H54 (cell line): Measurements from ENCODE around the gene OTOA.
A peak's percentile ranks its signal among the peaks of the same experiment; 100 is the strongest.
"Not testable (repeated sequence)": the region's sequence is repeated elsewhere in the genome, so short reads cannot be mapped to it uniquely, and the experiment has no call there.

Experiments used
- DNase-seq: peaks from one replicate; pipeline ENCODE4 v3.0.0; 2011; ENCODE audit warnings: low spot score, mixed read lengths; ENCODE audit not compliant: insufficient read length
- FAIRE-seq: peaks from 3 replicates; lab custom pipeline; 2011; peaks lifted over from hg19 to GRCh38; lab: Jason Lieb, UNC
- POLR2A ChIP-seq: IDR thresholded peaks from 2 replicates; pipeline ENCODE4 v1.6.1; 2011; ENCODE audit warnings: low read depth, mild to moderate bottlenecking, low read length

The OTOA gene

DNA sequence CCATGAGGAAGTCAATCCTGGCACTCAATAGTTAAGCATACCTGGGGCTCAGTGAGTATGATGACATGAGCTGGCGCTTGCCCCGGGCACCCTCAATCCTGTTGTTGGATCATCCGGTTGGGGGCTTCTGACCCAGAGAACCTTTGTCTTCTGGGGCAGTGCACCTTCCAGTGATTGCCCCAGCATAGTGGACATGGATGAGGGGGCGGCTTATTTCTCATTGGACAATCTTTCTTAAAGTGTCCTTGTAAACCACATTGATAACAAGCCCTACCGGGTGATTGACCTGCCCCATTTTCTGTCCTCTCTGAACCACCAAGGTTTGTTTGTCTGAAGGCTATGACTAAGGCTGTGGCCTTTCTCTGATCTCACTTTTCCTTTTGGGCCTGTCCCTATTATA, 29.6 kb upstream of the OTOA start:
- no peak for DNase-seq
- FAIRE-seq, result no peak
- TF ChIP-seq POLR2A, result no peak

- DNase-seq, FAIRE-seq: not testable (repeated sequence)
Measured at GRCh38 chr16:21635694-21636093, 28.1 kb upstream of the OTOA start.

DNA sequence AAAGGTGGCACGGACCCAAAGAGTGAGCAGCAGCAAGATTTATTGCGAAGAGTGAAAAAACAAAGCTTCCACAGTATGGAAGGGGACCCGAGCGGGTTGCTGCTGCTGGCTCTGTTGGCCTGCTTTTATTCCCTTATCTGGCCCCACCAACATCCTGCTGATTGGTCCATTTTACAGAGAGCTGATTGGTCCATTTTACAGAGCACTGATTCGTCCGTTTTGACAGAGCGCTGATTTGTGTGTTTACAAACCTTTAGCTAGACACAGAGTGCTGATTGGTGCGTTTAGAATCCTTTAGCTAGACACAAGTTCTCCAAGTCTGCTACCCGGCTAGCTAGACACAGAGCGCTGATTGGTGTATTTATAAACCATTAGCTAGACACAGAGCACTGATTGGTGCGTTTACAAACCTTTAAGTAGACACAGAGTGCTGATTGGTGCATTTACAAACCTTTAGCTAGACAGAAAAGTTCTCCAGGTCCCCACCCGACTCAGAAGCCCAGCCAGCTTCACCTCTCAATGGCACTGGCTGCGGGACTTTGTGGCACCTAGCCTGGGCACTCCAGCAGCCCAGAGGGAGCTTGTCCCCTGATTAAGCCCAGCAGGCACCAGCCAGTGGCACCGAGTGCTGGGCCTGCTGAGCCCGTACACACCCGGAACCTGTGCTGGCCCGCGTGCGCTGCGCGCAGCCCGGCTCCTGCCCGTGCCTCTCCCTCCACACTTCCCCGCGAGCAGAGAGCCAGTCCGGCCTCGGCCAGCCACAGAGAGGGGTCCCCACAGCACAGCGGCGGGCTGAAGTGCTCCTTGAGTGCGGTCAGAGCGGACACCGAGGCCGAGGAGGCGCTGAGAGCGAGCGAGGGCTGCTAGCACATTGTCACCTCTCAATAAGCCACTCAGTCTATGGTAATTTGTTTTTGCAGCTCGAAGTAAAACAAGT, 26.5 kb upstream of the OTOA start:
- FAIRE-seq, result no peak
- no peak for TF ChIP-seq POLR2A

DNA sequence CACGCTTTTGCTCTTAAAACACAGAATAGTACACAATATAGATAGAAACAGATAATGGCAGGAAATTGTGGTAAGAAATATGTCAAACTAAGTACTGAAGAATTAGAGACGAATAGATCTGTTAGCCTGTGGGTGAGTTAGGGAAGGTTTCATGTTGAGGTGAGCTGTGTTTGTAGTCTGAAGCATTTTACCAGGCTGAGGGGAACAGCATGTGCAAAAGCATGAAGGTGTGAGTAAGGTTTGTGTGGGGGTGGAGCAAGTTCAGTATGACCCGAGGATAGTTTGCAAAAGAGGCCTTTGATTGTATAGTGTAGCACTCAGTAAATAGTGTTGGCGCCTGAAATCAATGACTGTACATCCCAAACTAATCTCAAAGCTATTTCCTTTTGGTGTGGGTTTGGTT, 25.2 kb upstream of the OTOA start:
- DNase-seq (no peak), FAIRE-seq (peak; percentile 33)
- TF ChIP-seq POLR2A, result no peak

More for the DNA sequence above, 26.5 kb upstream of the OTOA start:
- DNase-seq, result no peak

GRCh38 chr16:21639493-21639892, 24.3 kb upstream of the OTOA start:
- FAIRE-seq, result no peak

DNA sequence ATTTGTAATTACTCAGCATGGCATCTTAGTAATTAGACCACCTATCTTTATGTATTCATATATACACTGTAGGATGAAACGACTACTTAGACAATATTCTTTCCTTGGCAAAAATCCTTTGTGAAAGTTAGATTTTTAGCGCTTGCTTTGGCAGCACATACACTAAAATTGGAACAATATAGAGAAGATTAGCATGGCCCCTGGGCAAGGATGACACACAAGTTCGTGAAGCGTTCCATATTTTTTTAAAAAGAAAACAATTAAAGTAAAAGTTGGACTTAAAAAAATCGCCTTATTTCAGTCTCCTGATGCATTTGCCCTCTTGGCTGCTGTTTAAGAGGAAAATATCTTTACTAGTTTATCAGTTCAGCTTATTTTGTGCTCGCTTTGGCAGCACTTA, 21.9 kb upstream of the OTOA start:
- TF ChIP-seq POLR2A, result no peak
- no peak for FAIRE-seq
- DNase-seq, result no peak

More at GRCh38 chr16:21639493-21639892, 24.3 kb upstream of the OTOA start:
- DNase-seq, result no peak
- no peak for TF ChIP-seq POLR2A

- FAIRE-seq, result no peak
- DNase-seq, result no peak
- TF ChIP-seq POLR2A, result no peak
Measured at GRCh38 chr16:21642861-21643260, 20.9 kb upstream of the OTOA start.

- TF ChIP-seq POLR2A, result no peak
- DNase-seq, result no peak
- no peak for FAIRE-seq
Measured at GRCh38 chr16:21643785-21644184, 20.0 kb upstream of the OTOA start.

DNA sequence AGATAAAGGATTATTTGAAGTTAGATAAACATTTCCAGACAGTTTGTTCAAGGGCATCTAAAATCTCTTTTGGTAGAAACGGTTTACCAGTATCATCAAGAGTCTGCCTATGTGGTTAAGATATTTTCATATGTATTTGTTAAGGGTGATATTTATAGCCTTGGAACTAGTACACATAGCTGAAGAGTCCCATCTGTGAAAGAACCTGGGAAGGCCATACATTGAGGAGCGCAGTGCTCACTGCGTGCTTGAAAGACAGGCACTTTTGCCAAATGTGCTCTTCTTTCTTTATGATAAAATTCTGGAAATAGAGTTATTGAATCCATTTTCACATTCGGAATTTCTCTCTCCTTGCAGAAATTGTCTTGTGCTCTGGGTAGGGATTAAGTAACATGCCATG, 19.1 kb upstream of the OTOA start:
- FAIRE-seq, result no peak
- no peak for TF ChIP-seq POLR2A

DNA sequence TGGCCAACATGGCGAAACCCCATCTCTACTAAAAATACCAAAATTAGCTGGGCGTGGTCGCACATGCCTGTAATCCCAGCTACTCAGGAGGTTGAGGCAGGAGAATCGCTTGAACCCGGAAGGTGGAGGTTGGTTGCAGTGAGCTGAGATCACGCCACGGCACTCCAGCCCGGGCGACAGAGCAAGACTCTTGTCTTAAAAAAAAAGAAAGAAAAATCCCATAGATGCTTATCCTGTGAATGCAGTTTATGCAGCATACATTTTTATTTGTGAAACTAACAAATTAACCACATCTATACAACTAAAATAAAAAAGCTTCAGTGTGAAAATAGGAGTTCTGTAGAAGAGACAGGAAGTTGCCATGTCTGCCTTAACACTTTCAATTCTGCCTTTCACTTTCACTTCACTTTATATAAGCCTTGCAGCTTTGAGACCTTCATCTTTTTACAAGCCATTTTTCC, 18.5 kb upstream of the OTOA start:
- DNase-seq (no peak), FAIRE-seq (no peak)
- no peak for TF ChIP-seq POLR2A

More for the DNA sequence above, 19.1 kb upstream of the OTOA start:
- no peak for DNase-seq

GRCh38 chr16:21646091-21646490, 17.7 kb upstream of the OTOA start:
- FAIRE-seq, result no peak
- DNase-seq, result no peak
- TF ChIP-seq POLR2A, result no peak

DNA sequence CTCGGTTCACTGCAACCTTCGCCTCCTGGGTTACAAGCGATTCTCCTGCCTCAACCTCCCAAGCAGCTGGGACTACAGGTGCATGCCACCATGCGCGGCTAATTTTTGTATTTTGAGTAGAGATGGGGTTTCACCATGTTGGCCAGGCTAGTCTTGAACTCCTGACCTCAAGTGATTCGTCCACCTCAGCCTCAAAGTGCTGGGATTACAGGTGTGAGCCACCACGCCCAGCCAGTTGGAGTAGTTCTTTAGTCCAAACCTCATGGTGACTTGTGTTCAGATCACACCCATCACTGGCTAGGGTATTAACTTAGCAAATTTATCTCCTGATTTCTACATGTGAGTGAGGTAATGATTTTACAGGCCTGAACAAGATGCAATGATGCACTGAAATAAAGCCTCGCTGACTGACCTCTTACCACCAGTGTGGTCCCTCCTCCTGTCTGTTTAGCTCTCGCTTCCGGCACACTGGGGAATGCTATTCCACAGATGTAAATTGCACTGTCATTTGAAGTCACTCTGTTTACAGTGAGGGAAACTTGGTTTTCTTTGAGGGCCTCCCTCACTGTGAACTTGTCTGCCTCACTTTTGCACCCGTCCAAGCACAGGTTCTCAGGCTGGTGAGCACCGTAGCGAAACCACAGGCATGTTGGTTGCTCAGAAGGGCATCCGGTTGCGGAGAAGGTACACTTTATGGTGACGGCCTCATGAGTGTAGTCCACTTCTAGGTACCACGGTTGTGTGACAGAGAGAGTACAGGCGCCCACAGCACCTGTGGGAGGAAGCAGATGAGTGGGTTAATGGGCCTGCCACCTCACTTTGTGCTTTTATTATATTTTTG, 16.8 kb upstream of the OTOA start:
- DNase-seq (no peak), FAIRE-seq (no peak)
- no peak for TF ChIP-seq POLR2A

- no peak for TF ChIP-seq POLR2A
- FAIRE-seq (no peak), DNase-seq (no peak)
Measured at GRCh38 chr16:21647562-21648164, 16.1 kb upstream of the OTOA start.

DNA sequence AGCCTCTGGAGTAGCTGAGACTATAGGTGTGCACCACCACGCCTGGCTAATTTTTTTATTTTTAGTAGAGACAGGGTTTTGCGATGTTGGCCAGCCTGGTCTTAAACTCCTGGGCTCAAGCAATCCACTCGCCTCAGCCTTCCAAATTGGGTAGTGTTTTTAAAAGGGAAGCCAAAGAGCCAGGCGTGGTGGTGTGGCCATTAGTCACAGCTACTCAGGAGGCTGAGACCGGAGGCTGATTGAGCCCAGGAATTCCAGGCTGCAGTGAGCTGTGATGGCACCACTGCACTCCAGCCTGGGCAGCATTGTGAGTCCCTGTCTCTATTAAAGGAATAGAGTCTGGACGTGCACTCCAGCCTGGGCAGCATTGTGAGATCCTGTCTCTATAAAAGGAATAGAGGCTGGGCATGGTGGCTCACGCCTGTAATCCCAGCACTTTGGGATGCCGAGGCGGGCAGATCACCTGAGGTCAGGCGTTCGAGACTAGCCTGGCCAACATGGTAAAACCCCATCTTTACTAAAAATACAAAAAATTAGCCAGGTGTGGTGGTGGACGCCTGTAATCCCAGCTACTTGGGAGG, 13.9 kb upstream of the OTOA start:
- not testable (repeated sequence) for DNase-seq, FAIRE-seq
